HG03354 (cell line): ENCODE measurements around the gene C14orf93.

Experiments
- ATAC-seq: cut with Tn5 transposase; IDR thresholded peaks from one replicate; pipeline ENCODE4 v1.9.1; 2021; ENCODE audit warnings: mild to moderate bottlenecking; ENCODE audit not compliant: unreplicated experiment, poor library complexity, severe bottlenecking

C14orf93 gene, protein sequence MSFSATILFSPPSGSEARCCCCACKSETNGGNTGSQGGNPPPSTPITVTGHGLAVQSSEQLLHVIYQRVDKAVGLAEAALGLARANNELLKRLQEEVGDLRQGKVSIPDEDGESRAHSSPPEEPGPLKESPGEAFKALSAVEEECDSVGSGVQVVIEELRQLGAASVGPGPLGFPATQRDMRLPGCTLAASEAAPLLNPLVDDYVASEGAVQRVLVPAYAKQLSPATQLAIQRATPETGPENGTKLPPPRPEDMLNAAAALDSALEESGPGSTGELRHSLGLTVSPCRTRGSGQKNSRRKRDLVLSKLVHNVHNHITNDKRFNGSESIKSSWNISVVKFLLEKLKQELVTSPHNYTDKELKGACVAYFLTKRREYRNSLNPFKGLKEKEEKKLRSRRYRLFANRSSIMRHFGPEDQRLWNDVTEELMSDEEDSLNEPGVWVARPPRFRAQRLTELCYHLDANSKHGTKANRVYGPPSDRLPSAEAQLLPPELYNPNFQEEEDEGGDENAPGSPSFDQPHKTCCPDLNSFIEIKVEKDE

DNA sequence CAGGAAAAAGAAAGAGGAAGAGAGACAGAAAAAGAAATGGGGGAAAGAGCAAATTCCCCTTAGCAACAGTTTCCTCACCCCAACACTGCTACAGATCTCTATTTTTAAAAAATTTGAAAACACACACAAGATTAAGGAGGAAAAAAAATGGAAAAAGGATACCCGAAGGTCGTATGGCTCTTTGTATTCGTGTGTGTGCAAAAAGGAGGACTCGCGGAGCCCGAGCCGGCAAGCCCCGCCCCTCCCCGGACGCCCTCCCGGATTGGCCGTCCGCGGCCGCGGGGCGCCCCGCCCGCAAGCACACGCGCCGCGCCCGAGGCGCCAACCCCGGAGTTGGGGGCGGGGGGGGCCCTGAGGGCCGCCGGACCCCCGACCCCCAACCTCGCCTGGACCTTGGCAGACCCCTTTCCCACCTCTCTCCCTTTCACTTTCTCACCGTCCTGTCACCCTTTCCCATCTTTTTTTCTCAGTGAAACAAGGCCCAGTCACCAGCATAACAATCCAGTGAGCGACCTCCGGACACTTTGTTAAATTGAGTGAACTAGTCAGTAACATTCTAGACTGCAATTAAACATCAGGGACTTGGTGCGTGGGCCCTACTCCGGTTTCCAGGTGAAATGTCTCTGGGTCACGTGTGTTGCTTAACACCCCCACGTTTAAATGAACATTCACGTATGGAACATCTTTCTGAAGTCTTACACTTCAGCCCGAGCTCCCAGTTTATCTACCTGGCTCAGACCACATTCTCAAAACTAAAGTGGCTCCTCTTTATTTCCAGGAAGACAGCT lies at the start of gene C14orf93:
Gene C14orf93, minus strand, starts transcription at position 205 of the 788 bp plus-strand sequence. CDS start 11,120 bp downstream, outside the sequence.
- ATAC-seq, result peak; percentile 32

DNA sequence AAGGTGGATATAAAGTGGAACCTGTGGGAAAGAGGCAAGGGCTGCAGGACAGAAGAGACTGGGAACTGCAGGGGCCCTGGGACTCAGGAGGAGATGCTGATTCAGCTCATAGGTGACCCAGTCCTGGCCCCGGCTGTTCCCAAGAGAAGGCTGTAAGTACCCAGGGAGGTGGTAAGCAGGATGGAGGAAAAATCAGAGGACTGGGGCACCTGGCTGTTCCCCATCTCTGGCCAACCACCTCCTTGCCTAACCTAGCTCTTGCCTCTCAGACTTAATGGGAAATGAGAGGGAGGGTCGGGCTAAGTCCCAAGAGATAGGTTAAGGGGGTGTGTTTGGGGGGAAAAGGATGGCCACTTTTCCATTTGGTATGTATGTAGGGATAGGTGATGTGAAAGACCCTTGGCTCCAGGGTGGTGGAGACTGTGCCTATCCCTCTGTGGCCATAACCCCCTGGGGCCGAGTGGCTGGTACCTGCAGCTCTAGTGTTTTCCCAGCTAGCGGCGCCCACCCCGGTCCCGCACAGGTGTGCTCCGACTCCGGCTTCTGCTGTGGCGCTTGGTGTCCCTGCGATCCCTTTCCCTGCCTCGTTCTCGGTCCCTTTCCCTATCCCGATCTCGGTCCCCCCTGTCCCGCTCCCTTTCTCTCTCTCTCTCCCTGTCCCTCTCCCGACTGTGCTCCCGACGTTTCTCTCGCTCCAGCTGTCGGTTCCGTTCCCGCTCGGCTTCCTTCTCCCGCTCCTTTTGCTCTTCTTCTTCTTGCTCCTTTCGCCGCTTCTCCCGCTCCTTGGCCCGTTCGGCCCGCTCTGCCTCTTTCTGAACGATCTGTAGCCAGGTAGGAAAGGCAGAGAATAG lies 48.9 kb upstream of the C14orf93 start:
- ATAC-seq, result no peak

DNA sequence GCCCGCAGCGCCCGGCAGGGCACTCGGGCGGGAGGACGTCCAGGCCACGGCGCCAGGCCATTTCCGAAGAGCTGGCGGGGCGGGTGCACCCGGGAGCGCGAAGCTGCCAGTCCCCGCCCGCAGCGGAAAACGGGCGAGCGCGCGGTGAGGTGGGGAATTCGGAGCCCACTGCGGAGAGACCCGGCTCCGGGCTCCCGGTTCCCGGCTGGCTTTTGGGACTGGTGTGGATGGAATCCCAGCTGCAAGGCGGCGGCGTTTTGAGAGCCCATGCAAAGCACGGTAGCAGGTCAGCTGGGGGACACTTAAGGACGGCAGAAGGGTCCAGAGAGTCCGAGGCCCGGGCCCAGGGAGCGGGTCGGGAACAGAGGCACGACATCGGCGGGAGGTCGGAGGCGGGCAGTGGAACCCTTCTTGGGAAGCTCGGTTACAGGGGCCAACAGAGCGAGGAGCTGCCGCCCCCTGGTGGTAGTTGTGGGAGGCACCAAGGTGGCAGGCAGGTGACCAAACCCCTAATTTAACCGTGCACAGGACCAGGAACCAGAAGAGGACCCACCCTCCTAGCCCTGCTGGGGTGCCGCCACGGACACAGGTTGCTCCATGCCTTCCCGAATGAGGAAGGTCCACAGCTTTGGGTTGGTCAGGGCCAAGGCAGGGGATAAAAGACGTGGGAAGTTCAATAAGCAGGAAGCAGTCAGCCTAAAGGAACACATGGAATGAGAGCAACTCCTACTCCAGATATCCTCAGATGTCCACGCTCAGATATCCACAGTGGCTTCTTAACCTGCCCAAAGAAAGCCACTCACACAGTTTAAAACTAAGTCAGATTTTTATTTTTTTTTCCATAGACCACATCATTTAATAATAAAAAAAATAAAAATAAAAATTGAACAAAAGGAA lies 48.1 kb upstream of the C14orf93 start:
- ATAC-seq, result peak; percentile 66

DNA sequence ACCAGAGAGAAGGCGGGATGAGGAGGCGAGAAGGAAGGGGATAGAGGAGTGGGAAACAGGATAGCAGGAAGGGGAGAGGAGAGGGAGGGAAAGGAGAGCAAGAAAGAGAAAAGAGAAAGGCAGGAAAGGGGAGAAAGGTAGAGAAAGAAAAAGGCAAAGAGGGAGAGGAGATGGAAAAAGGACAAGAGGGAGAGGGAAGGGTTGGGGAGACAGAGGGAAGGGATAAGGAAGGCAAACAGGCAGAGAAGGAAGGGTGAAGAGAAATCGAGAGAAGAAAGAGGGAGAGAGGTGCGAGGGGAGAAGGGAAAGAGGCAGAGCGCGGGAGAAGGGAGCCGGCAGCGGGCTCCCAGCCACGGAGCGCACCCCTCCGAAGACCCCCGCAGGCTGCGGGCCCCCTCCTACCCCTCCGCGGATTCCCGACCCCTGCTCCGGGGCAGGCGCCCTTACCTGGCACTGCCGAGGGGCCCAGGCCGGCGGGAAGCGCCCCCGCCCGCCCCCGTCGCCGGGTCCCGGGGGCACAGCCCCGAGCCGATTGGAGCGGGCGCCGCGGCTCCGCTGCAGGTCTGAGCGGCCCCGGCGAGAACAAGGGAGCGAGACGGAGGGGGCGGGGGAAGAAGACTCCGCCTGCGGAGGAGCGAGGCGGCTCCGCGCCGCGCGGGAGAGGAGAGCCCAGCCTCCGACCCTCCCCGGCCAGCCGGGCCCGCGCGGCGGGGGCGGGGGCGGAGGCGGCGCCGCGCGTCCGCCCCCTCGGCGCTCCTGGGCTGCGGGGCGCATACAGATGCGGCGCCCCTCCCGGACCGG lies 47.2 kb upstream of the C14orf93 start, which contains the start of gene CDH24:
Gene CDH24, minus strand, starts transcription at position 565 of the 801 bp plus-strand sequence. CDS start 1,787 bp downstream, outside the sequence.
- ATAC-seq, result peak; percentile 56

DNA sequence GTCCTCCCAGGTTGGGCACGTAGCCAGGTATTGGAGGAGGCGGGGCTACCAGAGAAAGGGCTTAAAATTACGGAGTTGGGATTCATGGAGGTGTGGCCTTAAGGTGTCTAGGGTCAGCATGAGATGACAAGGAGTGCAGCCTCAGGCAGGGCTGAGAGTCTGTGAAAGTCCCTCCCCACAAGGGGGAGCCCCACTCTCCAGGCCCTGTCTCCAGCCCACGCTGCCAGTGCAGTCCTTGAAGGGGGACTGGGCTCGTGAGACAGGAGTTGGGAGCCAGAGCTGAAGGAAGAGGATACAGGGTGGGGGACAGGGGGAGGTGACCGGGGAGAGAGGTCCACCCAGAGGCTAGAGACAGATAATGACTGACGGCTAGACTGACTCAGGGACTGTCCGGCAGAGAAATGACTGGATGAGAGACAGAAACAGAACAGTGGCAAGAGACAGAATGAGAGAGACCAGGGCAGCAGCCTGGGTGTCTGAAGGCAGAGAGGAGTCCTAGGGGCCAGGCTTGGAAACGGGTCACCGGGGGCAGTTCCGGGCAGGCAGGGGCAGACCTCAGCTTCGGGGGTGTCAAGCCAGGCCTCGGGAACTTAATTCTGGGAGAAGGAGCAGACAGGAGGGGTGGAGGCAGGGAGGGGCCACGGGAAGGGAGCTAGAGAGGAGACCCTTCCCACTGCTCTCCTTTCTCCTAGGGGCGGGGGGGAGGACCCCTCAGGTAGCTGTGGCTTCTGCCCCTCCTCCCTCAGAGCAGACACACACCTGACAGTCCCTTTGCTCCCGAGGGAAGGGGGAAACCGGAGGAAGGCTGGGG lies 46.4 kb upstream of the C14orf93 start:
- peak; percentile 57 for ATAC-seq

DNA sequence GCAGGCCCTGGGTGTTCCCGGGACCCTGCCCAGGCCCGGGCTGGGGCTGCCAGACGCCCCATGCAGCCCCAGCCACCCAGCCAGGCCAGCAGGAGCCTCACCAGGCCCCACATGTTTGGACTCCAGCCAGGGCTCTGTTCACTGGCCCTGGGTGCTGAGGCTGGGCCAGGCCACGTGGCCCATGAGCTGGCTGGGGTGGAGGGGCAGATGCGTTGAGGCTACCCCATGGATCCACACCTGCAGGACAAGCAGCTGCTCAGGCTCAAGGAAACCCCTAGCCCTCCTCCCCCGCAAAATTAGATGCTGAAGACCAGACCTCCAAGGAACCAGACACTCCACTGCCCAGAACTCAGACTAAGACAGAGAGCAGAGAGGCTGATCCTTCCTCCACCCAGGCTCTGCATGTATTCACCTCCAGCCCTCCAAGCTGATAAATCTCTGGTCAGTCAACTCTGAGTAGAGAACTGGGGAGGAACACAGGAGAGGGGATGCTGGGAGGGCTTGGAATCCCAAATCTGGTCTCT lies 45.7 kb upstream of the C14orf93 start:
- no peak for ATAC-seq

DNA sequence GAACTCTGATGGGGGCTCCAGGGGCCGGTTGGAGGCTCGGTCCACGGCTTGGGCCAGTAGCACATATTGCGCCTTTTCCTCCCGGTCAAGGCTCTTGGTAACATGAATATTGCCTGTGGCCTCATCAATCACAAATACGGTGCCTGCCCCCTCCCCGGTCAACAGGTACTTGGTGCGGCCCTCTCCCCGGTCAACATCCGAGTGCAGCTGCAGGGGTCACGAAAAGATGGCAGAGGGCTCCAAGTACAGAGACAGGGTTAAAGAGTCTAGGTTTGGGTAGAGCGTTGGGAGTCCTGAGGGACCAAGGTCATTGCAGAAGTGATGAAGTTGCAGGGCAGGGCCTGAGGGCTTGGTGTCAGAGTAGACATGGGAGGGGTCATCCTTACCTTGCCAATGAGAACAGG lies 45.2 kb upstream of the C14orf93 start:
- no peak for ATAC-seq

DNA sequence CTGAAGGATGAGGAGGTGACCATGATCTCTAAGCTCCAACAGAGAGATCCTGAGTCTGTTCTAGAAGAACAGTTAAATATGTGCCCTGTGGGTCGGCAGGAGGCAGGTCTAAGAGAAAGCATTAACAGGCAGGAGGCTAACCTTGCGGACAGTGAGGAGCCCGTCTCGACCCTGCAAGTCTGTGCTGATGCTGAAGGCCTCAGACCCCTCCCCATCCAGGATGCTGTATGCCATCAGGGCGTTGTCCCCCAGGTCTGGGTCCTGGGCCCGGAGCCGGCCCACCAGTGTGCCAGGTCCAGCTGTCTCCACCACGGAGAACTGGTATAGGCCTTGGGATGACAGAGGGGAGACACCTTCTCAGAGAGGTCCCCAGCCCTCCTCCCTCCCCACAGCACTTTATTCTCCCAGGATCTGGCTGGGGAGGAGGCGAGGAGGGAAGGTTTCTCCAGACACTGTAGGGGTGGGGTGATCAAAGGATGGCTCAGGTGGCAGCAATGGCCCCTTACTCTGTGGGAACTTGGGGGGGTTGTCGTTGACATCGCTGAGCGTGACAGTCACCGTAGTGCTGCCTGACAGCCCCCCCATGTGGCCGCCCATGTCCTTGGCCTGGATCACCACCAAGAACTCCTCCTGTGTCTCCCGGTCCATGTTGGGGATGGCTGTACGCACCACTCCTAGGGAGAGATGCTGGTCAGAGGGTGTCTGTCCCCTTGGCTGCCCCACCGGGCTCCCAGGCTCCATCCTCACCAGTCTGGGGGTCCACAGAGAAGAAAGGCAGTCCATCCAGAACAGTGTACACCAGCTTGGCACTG lies 44.3 kb upstream of the C14orf93 start:
- ATAC-seq, result no peak

DNA sequence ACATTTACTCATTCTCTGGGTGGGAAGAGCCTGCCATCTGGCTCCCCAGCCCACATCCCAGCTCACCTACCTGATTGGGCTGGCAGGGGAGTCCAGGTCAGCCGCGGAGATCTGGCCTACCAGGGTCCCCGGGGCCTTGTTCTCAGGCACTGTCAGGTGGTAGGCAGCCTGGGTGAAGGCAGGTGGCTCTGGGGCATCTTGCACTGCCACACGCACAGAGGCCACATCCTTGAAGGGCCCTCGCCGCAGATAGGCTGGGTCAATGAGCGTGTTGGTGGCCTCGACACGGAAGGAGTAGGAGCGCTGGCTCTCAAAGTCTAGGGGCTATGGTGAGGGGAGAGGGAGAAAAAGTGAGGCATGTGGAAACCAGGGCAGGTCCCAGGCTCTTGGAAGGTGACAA lies 43.5 kb upstream of the C14orf93 start:
- no peak for ATAC-seq

DNA sequence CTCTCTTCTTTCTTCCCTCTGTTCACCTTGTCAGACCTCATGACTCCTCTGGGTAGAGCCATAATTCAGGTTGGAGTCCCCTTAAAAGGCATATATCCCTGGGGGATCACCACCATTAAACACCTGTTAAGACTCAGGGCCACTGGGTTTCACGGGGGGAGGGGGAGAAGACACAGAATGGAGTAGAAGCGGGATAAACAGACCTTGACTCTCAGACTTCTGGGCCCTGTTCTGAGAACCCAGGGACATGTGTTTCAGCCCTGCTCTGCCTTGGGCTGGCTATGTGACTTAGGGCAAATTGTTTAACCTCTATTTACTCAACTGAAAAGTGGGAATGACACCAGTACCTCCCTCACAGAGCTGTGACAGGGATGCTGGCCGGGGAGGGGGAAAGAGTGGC lies 42.7 kb upstream of the C14orf93 start:
- no peak for ATAC-seq

DNA sequence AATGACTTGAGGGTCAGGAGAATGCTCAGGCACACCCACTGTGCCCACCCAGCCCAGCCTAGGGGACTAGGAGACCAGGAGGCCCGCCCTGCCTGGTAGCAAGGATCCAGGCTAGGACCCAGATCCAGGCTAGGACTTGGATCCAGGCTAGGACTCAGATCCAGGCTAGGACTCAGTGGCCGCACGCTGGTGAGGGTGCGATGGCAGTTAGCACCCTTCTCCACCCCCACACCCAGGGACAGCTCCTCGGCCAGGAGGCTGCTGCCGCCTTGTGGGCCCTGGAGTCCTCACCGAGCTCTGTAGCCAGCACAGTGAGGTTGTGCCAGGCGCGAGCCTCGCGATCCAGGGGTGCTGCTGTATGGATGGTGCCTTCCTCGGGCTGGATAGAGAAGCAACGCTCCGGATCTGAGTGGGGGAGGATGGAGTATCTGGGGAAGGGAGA lies 42.3 kb upstream of the C14orf93 start:
- ATAC-seq, result no peak

DNA sequence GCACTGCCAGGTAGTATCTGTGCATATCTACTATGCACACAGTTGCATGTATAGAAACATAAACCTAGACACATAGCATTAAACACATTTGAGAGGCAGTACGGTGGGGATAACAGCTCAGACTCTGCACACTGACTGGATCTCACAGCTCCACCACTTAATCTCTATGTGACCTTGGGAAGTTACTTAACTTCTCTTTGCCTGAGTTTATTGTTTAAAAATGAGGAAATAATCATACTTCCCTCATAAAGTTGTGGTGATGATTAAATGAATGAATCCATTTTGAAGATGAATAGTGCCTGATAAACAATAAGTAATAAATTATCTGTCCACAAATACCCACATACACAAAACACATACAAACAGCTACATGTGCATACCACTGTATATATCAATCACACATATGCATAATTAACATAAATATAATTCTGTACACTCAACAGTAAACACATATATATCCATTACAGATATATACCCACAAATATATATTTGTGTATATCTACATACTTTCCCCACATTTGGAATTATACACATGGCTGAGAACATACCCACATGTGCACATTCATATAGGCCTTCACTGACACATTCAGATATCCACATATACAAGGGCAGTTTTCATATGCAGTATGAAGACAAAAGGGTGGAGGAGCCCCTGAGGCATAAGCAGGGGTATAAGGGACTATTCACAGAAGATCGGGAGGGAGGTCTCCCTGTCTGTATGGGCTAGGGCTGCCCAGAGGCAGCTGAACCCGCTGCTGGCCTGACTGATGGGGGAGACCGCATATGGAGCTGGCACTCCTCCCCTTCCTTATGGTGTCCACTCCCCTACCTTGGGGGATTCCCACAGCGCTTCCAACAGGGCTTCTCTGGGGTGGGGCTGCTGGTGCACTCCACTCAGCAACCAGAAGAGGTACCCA lies 41.5 kb upstream of the C14orf93 start:
- no peak for ATAC-seq

DNA sequence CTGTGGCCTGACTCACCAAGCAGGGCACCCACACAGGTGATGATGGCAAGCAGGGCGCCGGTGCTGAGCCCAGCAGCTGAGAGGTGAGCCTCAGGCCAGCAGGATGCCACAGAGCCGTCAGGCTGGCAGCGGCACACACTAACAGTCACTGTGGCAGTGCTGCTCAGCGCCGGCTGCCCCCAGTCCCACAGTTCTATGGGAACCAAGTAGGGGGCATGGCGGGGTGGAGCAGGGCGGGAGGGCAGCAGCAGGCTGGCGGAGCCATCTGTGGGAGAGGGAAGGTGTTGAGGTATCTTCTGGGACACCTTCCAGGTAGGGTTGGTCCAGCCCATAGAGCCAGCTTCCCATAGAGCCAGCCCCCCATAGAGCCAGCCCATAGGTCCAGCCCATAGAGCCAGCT lies 39.1 kb upstream of the C14orf93 start:
- ATAC-seq, result no peak

DNA sequence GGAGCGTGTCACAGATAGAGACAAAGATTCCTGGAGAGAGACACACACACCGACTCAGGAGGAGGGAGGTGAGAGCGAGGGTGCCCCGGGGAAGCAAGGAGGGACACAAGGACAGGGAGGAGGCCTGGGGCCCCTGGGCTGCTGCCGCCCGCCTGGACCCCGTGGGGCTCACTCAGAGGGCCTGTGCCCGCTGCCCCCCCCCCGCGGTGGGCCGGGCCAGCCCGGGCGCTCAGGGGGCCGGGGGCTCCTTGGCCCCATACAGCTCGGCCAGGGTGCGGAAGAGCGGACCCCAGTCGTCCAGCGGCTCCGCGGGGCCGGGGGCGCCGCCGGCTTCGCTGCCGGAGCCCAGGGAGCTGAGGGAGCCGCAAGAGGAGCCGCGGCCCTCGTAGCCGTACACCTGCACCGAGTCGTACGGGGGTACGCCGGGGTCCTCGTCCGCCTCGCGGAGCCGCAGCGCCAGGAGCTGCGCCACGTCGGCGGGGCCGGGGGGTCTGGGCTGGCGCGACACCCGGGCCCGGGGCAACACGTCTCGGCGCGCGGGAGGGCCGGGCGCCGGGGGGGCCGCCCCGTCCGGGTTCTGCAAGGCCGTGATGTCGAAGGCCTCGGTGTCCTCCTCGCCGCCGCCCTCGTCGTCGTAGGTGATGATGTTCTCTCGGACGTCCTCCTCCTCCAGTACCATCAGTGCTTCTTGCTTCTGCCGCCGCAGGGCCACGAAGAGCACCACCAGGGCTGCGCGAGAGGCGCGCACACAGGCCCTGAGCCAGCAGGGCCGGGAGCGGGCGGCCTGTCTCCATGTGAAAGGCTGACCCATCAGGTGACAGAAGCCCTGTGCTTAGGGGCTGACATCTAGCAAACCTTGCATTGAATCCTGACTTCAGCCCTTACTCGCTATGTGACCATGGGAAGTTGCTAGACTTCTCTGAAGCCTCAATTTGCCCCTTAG lies 38.1 kb upstream of the C14orf93 start:
- no peak for ATAC-seq
